Endothelial cell of umbilical vein (primary cell): ENCODE measurements around the gene IQGAP2. TPM values are rescaled to one million over a fixed set of nuclear protein-coding genes. Genes with fewer than 3 reads are reported as not detected.

Experiments
- BruUV-seq: library from RNA; stranded (reverse); fragments of 400-500 nt; replicated peaks from 2 replicates; lab custom pipeline; 2021; lab: Mats Ljungman, UMichigan
- CTCF ChIA-PET: fragments of 300-600, 350-600 bp; sonication (Branson Sonifier 250); formaldehyde crosslinking; loops from one replicate; lab custom pipeline; 2021; ENCODE audit warnings: antibody characterized with exemption, inconsistent platforms; lab: Charles Lee
- POLR2A ChIA-PET: fragments of 300-600, 350-600 bp; sonication (Branson Sonifier 250); formaldehyde crosslinking; loops from one replicate; lab custom pipeline; 2021; ENCODE audit warnings: antibody characterized with exemption, inconsistent platforms; lab: Charles Lee
- DNase-seq: peaks from one replicate; pipeline ENCODE4 v3.0.0-alpha.2; 2011; ENCODE audit warnings: low read depth, low spot score
- FAIRE-seq: peaks from 2 replicates; lab custom pipeline; 2011; peaks lifted over from hg19 to GRCh38; lab: Jason Lieb, UNC
- H2AFZ ChIP-seq: 2 replicates; pipeline ENCODE4 v1.6.0; 2012; ENCODE audit warnings: low read depth, low read length, control low read depth, inconsistent platforms
- H3K27ac ChIP-seq: 2 replicates; pipeline ENCODE4 v1.5.1; 2011; ENCODE audit warnings: low read depth, mild to moderate bottlenecking, control low read depth, low read length, moderate library complexity; ENCODE audit not compliant: insufficient read depth
- H3K27me3 ChIP-seq, 2 experiments: 2 replicates each; pipeline versions ENCODE4 v1.6.0 to v1.6.1; 2011; ENCODE audit warnings: low read length in 2 of 2, mixed read lengths in 1 of 2; ENCODE audit not compliant: control insufficient read depth in 2 of 2, insufficient read depth in 2 of 2
- H3K36me3 ChIP-seq, 2 experiments: 2 replicates in 1 of 2; 3 replicates in 1 of 2; pipeline ENCODE4 v1.5.1; 2011; ENCODE audit warnings: low read length in 2 of 2, mild to moderate bottlenecking in 1 of 2, moderate library complexity in 1 of 2; ENCODE audit not compliant: control insufficient read depth in 2 of 2, insufficient read depth in 2 of 2; ENCODE audit errors: extremely low read depth in 1 of 2
- H3K4me1 ChIP-seq: 3 replicates; pipeline ENCODE4 v1.5.1; 2011; ENCODE audit warnings: mild to moderate bottlenecking, low read length; ENCODE audit not compliant: control insufficient read depth, insufficient read depth; ENCODE audit errors: extremely low read depth
- H3K4me2 ChIP-seq: 2 replicates; pipeline ENCODE4 v1.6.1; 2011; ENCODE audit warnings: low read length, control low read depth, mixed read lengths; ENCODE audit not compliant: insufficient read depth
- H3K4me3 ChIP-seq, 3 experiments: fragments of 200-600 bp in 1 of 3; sonication (generic), shearing (Covaris generic) in 1 of 3; replicated peaks in 1 of 3; 2 replicates each; pipeline ENCODE4 v1.5.1; 2011 to 2016; ENCODE audit warnings: control low read depth in 3 of 3, low read length in 3 of 3, mild to moderate bottlenecking in 2 of 3, inconsistent platforms in 1 of 3, low read depth in 1 of 3, moderate library complexity in 1 of 3; ENCODE audit not compliant: insufficient read depth in 1 of 3
- H3K79me2 ChIP-seq: 2 replicates; pipeline ENCODE4 v1.6.0; 2012; ENCODE audit warnings: low read length, inconsistent platforms; ENCODE audit not compliant: control insufficient read depth, insufficient read depth
- H3K9ac ChIP-seq: replicated peaks from 2 replicates; pipeline ENCODE3; 2011; ENCODE audit warnings: low read length, control low read depth; ENCODE audit not compliant: insufficient read depth; ENCODE audit errors: extremely low read depth
- H3K9me1 ChIP-seq: replicated peaks from 3 replicates; pipeline ENCODE4 v1.6.0; 2011; ENCODE audit warnings: mild to moderate bottlenecking, low read length; ENCODE audit not compliant: control insufficient read depth, insufficient read depth; ENCODE audit errors: extremely low read depth
- H3K9me3 ChIP-seq: replicated peaks from 2 replicates; pipeline ENCODE4 v1.5.1; 2012; ENCODE audit warnings: low read length, inconsistent platforms; ENCODE audit not compliant: control insufficient read depth, insufficient read depth
- H4K20me1 ChIP-seq: replicated peaks from 2 replicates; pipeline ENCODE3; 2011; ENCODE audit warnings: mild to moderate bottlenecking, low read length; ENCODE audit not compliant: control insufficient read depth, insufficient read depth; ENCODE audit errors: extremely low read depth
- CTCF ChIP-seq, 2 donors: IDR thresholded peaks; 1 replicate in 1 of 2; 2 replicates in 1 of 2; pipeline ENCODE4 v1.5.1; 2011; ENCODE audit warnings: low read length in 2 of 2, mild to moderate bottlenecking in 2 of 2, moderate library complexity in 2 of 2, control low read depth in 1 of 2, inconsistent platforms in 1 of 2, low read depth in 1 of 2; ENCODE audit not compliant: insufficient read depth in 1 of 2; ENCODE audit errors: extremely low read depth in 1 of 2
- EZH2 ChIP-seq: IDR thresholded peaks from 2 replicates; pipeline ENCODE4 v1.6.1; 2012; ENCODE audit warnings: borderline replicate concordance, low read depth, mild to moderate bottlenecking, moderate library complexity, low read length, inconsistent platforms; ENCODE audit not compliant: severe bottlenecking
- FOS ChIP-seq: IDR thresholded peaks from 2 replicates; pipeline ENCODE4 v1.6.1; 2011; ENCODE audit warnings: mild to moderate bottlenecking, low read length, moderate library complexity, borderline replicate concordance; ENCODE audit not compliant: insufficient read depth
- GATA2 ChIP-seq: IDR thresholded peaks from 2 replicates; pipeline ENCODE4 v1.7.0; 2011; ENCODE audit warnings: low read depth, mild to moderate bottlenecking, moderate library complexity, mixed read lengths, low read length; ENCODE audit not compliant: insufficient read length, insufficient read depth
- JUN ChIP-seq: IDR thresholded peaks from 2 replicates; pipeline ENCODE4 v1.6.1; 2011; ENCODE audit warnings: borderline replicate concordance, low read depth; ENCODE audit not compliant: insufficient read length, insufficient read depth
- MAX ChIP-seq: IDR thresholded peaks from 2 replicates; pipeline ENCODE4 v1.6.1; 2011; ENCODE audit not compliant: insufficient read depth, insufficient read length
- MYC ChIP-seq: IDR thresholded peaks from one replicate; pipeline ENCODE4 v1.6.1; 2011; ENCODE audit warnings: mild to moderate bottlenecking, low read depth, low read length
- POLR2A ChIP-seq: IDR thresholded peaks from 2 replicates; pipeline ENCODE4 v1.6.1; 2012; ENCODE audit warnings: low read depth, mild to moderate bottlenecking, control low read depth, low read length
- POLR2AphosphoS5 ChIP-seq: IDR thresholded peaks from 2 replicates; pipeline ENCODE4 v1.6.1; 2012; ENCODE audit warnings: low read depth, mild to moderate bottlenecking, control low read depth, low read length, moderate library complexity; ENCODE audit not compliant: insufficient read depth
- dilution Hi-C: fragments of 300-500 bp; cut with MboI; formaldehyde crosslinking; loops from one replicate; pipeline ENCODE4 v1.15.0; 2019; ENCODE audit warnings: low sequenced_read_pairs; ENCODE audit not compliant: extremely low pct_ligation_motif_present
- intact Hi-C: fragments of 100-400 bp; cut with micrococcal nuclease; formaldehyde crosslinking; loops from one replicate; pipeline ENCODE4 v1.10.0; 2022
- polyA plus RNA-seq, 4 experiments: library from polyadenylated mRNA; depleted of rRNA in 3 of 4; stranded (reverse) in 3 of 4; unstranded in 1 of 4; fragments of >200 nt; gene quantifications; 2 replicates each; pipeline versions ENCODE4 v1.2.1 to v1.2.3, GENCODE V29; 2011 to 2012; ENCODE audit warnings: missing spikeins in 1 of 4
- total RNA-seq: library from RNA; stranded (reverse); gene quantifications from 2 replicates; pipeline ENCODE4 v1.2.3, GENCODE V29; 2021

IQGAP2 gene
- total and polyA plus RNA-seq, 2 donors (not counting 3 experiments of a cell fraction or from before 2014, with no cell fraction given), result 4.5 to 4.7 TPM

- Histone ChIP-seq H3K27ac (no peak overlapping the region), H3K4me2 (no peak overlapping the region), H3K4me3 (no peak overlapping the region), H3K9me1 (no peaks in the 10 kb centered on the region), H3K79me2 (no peaks in the 10 kb centered on the region), H3K27me3 (peaks cover 4% of the 10 kb centered on the region in 2 experiments), H2AFZ (no peak overlapping the region), H3K4me1 (no peaks in the 10 kb centered on the region), H3K36me3 (no peaks in the 10 kb centered on the region), H3K9me3 (no peaks in the 10 kb centered on the region), H3K9ac (no peak overlapping the region), H4K20me1 (no peaks in the 10 kb centered on the region)
- dilution Hi-C loops, result no loop called here
- POLR2A ChIA-PET, result no interaction called here
- intact Hi-C loops, result no loop called here
- FAIRE-seq (no peak), DNase-seq (no peak)
- TF ChIP-seq EZH2 (no peak), MAX (no peak), GATA2 (no peak), POLR2A (no peak), FOS (no peak), POLR2AphosphoS5 (no peak), JUN (no peak), CTCF (IDR thresholded peaks at IDR 0.05; ENCODE audit: extremely low read depth in 1 of 2, insufficient read depth in 1 of 2, low read depth in 1 of 2, low read length in 2 of 2) (no peak), MYC (no peak)
- CTCF ChIA-PET, result no interaction called here
- BruUV-seq, result no TSS peak
Observed at GRCh38 chr5:76560952-76561891, 158.1 kb downstream of the IQGAP2 start.
